Right lobe of liver (tissue), 6 donors: Measurements from ENCODE around the gene ITPK1. TPM values are rescaled to one million over a fixed set of nuclear protein-coding genes. Genes with fewer than 3 reads are reported as not detected.

Experiments
- ATAC-seq, 4 donors: fragments of 200-7000 bp; cut with Tn5 transposase; one replicate each; pipeline ENCODE4 v1.9.1; 2020; ENCODE audit warnings: mild to moderate bottlenecking in 4 of 4, moderate library complexity in 4 of 4
- DNase-seq, 3 donors: peaks; one replicate each; pipeline ENCODE4 v3.0.0-alpha.2; 2020
- H3K27ac ChIP-seq, 3 donors: fragments of 200-600 bp; one replicate each; pipeline ENCODE4 v1.8.0; 2022
- H3K27me3 ChIP-seq, 2 donors: fragments of 200-600 bp; one replicate each; pipeline ENCODE4 v1.8.0; 2022
- H3K36me3 ChIP-seq, 4 donors: fragments of 200-600 bp; sonication (generic) in 1 of 4; one replicate each; pipeline versions ENCODE4 v1.5.1 to v1.8.0; 2017 to 2022; ENCODE audit warnings: control low read depth in 1 of 4
- H3K4me1 ChIP-seq, 4 donors: fragments of 200-600 bp; sonication (generic) in 1 of 4; one replicate each; pipeline versions ENCODE4 v1.5.1 to v1.8.0; 2017 to 2022; ENCODE audit warnings: control low read depth in 1 of 4
- H3K4me3 ChIP-seq, 3 donors: fragments of 200-600 bp; one replicate each; pipeline ENCODE4 v1.8.0; 2022
- H3K9me3 ChIP-seq, 4 donors: fragments of 200-600 bp; sonication (generic) in 1 of 4; one replicate each; pipeline versions ENCODE4 v1.5.1 to v1.8.0; 2017 to 2022; ENCODE audit warnings: control low read depth in 1 of 4
- CTCF ChIP-seq, 4 donors: fragments of 200-600 bp in 3 of 4; fragments of 450-650 bp in 1 of 4; IDR thresholded peaks; one replicate each; pipeline versions ENCODE4 v1.5.1 to v1.8.0; 2016 to 2022; ENCODE audit warnings: antibody characterized with exemption in 4 of 4, mild to moderate bottlenecking in 2 of 4
- POLR2A ChIP-seq: fragments of 450-650 bp; IDR thresholded peaks from one replicate; pipeline ENCODE4 v1.6.1; 2017; ENCODE audit warnings: antibody characterized with exemption, mild to moderate bottlenecking
- WGBS: methylation state at CpG from one replicate; pipeline ENCODE4 v1.1.6; 2018; ENCODE audit warnings: low coverage, low lambda C conversion rate; ENCODE audit not compliant: insufficient coverage; ENCODE audit errors: missing lambda C conversion rate; 5-methylcytosine and 5-hydroxymethylcytosine counted together
- intact Hi-C, 2 donors: fragments of 100-400 bp; cut with DNase I; formaldehyde crosslinking; loops; one replicate each; pipeline versions ENCODE4 v1.11.2 to v1.14.1; 2022
- total RNA-seq, 6 experiments: library from RNA; depleted of rRNA in 2 of 6; stranded (reverse); fragments of >200 nt in 2 of 6; fragmentation: NEBNext Ultra II Directional in 3 of 6; extraction: Animal tissue kit (Norgen Biotek cat#: 25700) in 3 of 6; gene quantifications; one replicate each; pipeline versions ENCODE4 v1.1.0 to v1.2.4, GENCODE V29; 2016 to 2023
- donor health status: DM: no; HTN: yes; CAD: no.
- donor health status: DM: no; HTN: no; CAD: no.
- donor health status: DM: no; HTN: no; CAD: no.
- donor health status: DM: no; HTN: yes; CAD: no.
- donor health status: DM: no; HTN: yes; CAD: no.

ITPK1 gene
- total RNA-seq, 6 experiments from 2014 or later: 28.4 to 61.0 (median 40.0) TPM

- Histone ChIP-seq H3K4me1 (peaks cover 0 to 18% (median 10%) of the 10 kb centered on the region in 4 donors), H3K36me3 (no peaks in the 10 kb centered on the region), H3K9me3 (no peaks in the 10 kb centered on the region), H3K4me3 (no peak overlapping the region), H3K27ac (peak overlapping the region in 1 of 3 donors; percentile 49), H3K27me3 (no peaks in the 10 kb centered on the region)
- ATAC-seq: peak; percentile 47 to 79 (median 60)
- TF ChIP-seq POLR2A (no peak), CTCF (IDR thresholded peaks at IDR 0.05) (no peak)
- intact Hi-C loops: no loop called here
- DNase-seq: no peak
- WGBS: 74% methylated on average over 5 of the region's 6 CpGs
Observed at GRCh38 chr14:93033084-93033982, 82.4 kb downstream of the ITPK1 start.

- 26% methylated on average over 4 of the region's 11 CpGs for WGBS
- Histone ChIP-seq H3K9me3 (no peaks in the 10 kb centered on the region), H3K27ac (peak overlapping the region in 1 of 3 donors; percentile 49), H3K36me3 (no peaks in the 10 kb centered on the region), H3K4me3 (no peak overlapping the region), H3K27me3 (no peaks in the 10 kb centered on the region), H3K4me1 (peaks cover 0 to 18% (median 10%) of the 10 kb centered on the region in 4 donors)
- TF ChIP-seq CTCF (IDR thresholded peaks at IDR 0.05): no peak
- no peak for TF ChIP-seq POLR2A
- ATAC-seq: peak; percentile 24 to 31 (median 26)
- no peak for DNase-seq
- intact Hi-C loops: no loop called here
Observed at GRCh38 chr14:93032421-93032936, 83.2 kb downstream of the ITPK1 start.

GRCh38 chr14:93031505-93032315 lies 84.0 kb downstream of the ITPK1 start:
- 78% methylated on average over 11 of the region's 15 CpGs for WGBS
- Histone ChIP-seq H3K36me3 (no peaks in the 10 kb centered on the region), H3K27me3 (no peaks in the 10 kb centered on the region), H3K4me3 (no peak overlapping the region), H3K27ac (no peak overlapping the region), H3K9me3 (no peaks in the 10 kb centered on the region), H3K4me1 (peaks cover 0 to 18% (median 10%) of the 10 kb centered on the region in 4 donors)
- TF ChIP-seq POLR2A: no peak
- TF ChIP-seq CTCF (IDR thresholded peaks at IDR 0.05): no peak
- DNase-seq (no peak), ATAC-seq (no peak)
- intact Hi-C loops: no loop called here

GRCh38 chr14:93030761-93031160 lies 85.0 kb downstream of the ITPK1 start:
- ATAC-seq (no peak), DNase-seq (no peak)
- Histone ChIP-seq H3K36me3 (no peaks in the 10 kb centered on the region), H3K27me3 (no peaks in the 10 kb centered on the region), H3K4me1 (peaks cover 0 to 18% (median 10%) of the 10 kb centered on the region in 4 donors), H3K27ac (no peak overlapping the region), H3K9me3 (no peaks in the 10 kb centered on the region), H3K4me3 (no peak overlapping the region)
- no peak for TF ChIP-seq CTCF (IDR thresholded peaks at IDR 0.05)
- TF ChIP-seq POLR2A: no peak
- intact Hi-C loops: no loop called here
- WGBS: 94% methylated on average over 5 of the region's 10 CpGs
